ENCODE measurements around the gene NPY5R. TPM values are rescaled to one million over a fixed set of nuclear protein-coding genes. Genes with fewer than 3 reads are reported as not detected.

The NPY5R gene
- not detected in 2 replicates for total RNA-seq (2022)
- not detected for Bru-seq, nascent RNA
- not detected for BruChase-seq, experiment 1, labeled RNA remaining after a 2-hour chase
- not detected for BruChase-seq, experiment 2, labeled RNA remaining after a 6-hour chase
- long read RNA-seq = 0 reads

GRCh38 chr4:163343604-163344146 is at the start of gene NPY5R:
Gene NPY5R (plus strand): TSS chr4:163343892. CDS start chr4:163350274, 6,382 bp downstream.
- Histone ChIP-seq H3K4me1 (0 out of 2 replicates have a peak, but pooled peaks cover 3% of the 10 kb centered on the region), H3K36me3 (ENCODE audit: control insufficient read depth, insufficient read depth, low read length) (no peaks in the 10 kb centered on the region), H3K9me3 (no peaks in the 10 kb centered on the region), H3K27me3 (replicated peaks; ENCODE audit: control insufficient read depth, insufficient read depth, low read length) (no peaks in the 10 kb centered on the region), H3K4me3 (ENCODE audit: low read depth, low read length) (no peak within 1 kb of the TSS; the same call in 1 of the 2 replicates)
- POLR2A ChIA-PET = no interaction called here
- Mint-ChIP-seq H3K27ac (ENCODE audit: unreplicated experiment) (no peak within 1 kb of the TSS), H3K9me3 (ENCODE audit: unreplicated experiment) (no peaks in the 10 kb centered on the region), H3K27me3 (ENCODE audit: insufficient read depth, unreplicated experiment) (peaks cover 15% of the 10 kb centered on the region), H3K36me3 (ENCODE audit: insufficient read depth, unreplicated experiment) (no peaks in the 10 kb centered on the region), H3K4me1 (ENCODE audit: low read depth, unreplicated experiment) (no peaks in the 10 kb centered on the region), H3K4me3 (ENCODE audit: unreplicated experiment) (no peak within 1 kb of the TSS)
- intact Hi-C loops (cut with micrococcal nuclease; ENCODE audit: unreplicated experiment) = no loop called here
- no TSS peak for BruUV-seq (replicated peaks)
- no peak for DNase-seq
- no peak for TF ChIP-seq CTCF (IDR thresholded peaks at IDR 0.05; ENCODE audit: insufficient read depth in 1 of 2, low read depth in 1 of 2, low read length in 1 of 2, severe bottlenecking in 1 of 2, unreplicated experiment in 1 of 2)
- CTCF ChIA-PET = no interaction called here

DNA sequence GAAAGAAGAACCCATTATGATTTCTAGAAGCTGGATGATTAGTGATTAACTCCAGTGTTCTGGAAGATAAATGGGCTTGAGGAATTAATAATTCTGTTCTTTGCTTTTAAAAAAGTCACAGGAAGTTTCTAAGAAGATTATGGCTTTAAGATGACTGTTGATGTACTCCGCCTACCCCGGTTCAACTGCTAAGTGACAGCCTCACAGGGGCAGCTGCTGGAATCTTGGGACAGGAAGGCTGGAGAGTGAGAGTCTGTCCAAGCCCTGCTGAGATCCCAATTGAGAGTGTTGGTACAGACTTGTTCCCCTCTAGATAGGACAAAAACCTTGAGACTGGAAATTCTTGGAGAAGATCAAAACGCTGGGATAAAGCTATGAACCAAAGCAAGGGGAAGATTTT is 48.6 kb upstream of the NPY5R start:
- intact Hi-C loops (cut with micrococcal nuclease; ENCODE audit: unreplicated experiment) = no loop called here
- no peak overlapping the region for H3K27ac Mint-ChIP-seq (ENCODE audit: unreplicated experiment)
- H3K9me3 Mint-ChIP-seq (ENCODE audit: unreplicated experiment) = no peaks in the 10 kb centered on the region
- peaks cover 3% of the 10 kb centered on the region for H3K27me3 Mint-ChIP-seq (ENCODE audit: insufficient read depth, unreplicated experiment)
- BruUV-seq (replicated peaks) = no TSS peak
- no peak for DNase-seq
- no peaks in the 10 kb centered on the region for H3K36me3 ChIP-seq (ENCODE audit: control insufficient read depth, insufficient read depth, low read length)
- POLR2A ChIA-PET = no interaction called here
- H3K9me3 ChIP-seq = no peaks in the 10 kb centered on the region
- CTCF ChIA-PET = no interaction called here
- TF ChIP-seq CTCF (IDR thresholded peaks at IDR 0.05; ENCODE audit: insufficient read depth in 1 of 2, low read depth in 1 of 2, low read length in 1 of 2, severe bottlenecking in 1 of 2, unreplicated experiment in 1 of 2) = no peak
- no peaks in the 10 kb centered on the region for H3K36me3 Mint-ChIP-seq (ENCODE audit: insufficient read depth, unreplicated experiment)
- no peak overlapping the region for H3K4me3 Mint-ChIP-seq (ENCODE audit: unreplicated experiment)
- H3K27me3 ChIP-seq (replicated peaks; ENCODE audit: control insufficient read depth, insufficient read depth, low read length) = no peaks in the 10 kb centered on the region
- H3K4me1 ChIP-seq = no peaks in the 10 kb centered on the region
- no peaks in the 10 kb centered on the region for H3K4me1 Mint-ChIP-seq (ENCODE audit: low read depth, unreplicated experiment)
- H3K4me3 ChIP-seq (ENCODE audit: low read depth, low read length) = no peak overlapping the region

GRCh38 chr4:163300445-163300844 is 43.2 kb upstream of the NPY5R start:
- H3K4me1 ChIP-seq = no peaks in the 10 kb centered on the region
- no peaks in the 10 kb centered on the region for H3K36me3 ChIP-seq (ENCODE audit: control insufficient read depth, insufficient read depth, low read length)
- Mint-ChIP-seq H3K4me1 (ENCODE audit: low read depth, unreplicated experiment) (no peaks in the 10 kb centered on the region), H3K9me3 (ENCODE audit: unreplicated experiment) (no peaks in the 10 kb centered on the region), H3K36me3 (ENCODE audit: insufficient read depth, unreplicated experiment) (no peaks in the 10 kb centered on the region), H3K27me3 (ENCODE audit: insufficient read depth, unreplicated experiment) (no peaks in the 10 kb centered on the region), H3K4me3 (ENCODE audit: unreplicated experiment) (no peak overlapping the region), H3K27ac (ENCODE audit: unreplicated experiment) (no peak overlapping the region)
- no peaks in the 10 kb centered on the region for H3K9me3 ChIP-seq
- no TSS peak for BruUV-seq (replicated peaks)
- no peaks in the 10 kb centered on the region for H3K27me3 ChIP-seq (replicated peaks; ENCODE audit: control insufficient read depth, insufficient read depth, low read length)
- no peak overlapping the region for H3K4me3 ChIP-seq (ENCODE audit: low read depth, low read length)
- DNase-seq = no peak
- POLR2A ChIA-PET = no interaction called here
- TF ChIP-seq CTCF (IDR thresholded peaks at IDR 0.05; ENCODE audit: insufficient read depth in 1 of 2, low read depth in 1 of 2, low read length in 1 of 2, severe bottlenecking in 1 of 2, unreplicated experiment in 1 of 2) = no peak
- CTCF ChIA-PET = no interaction called here
- intact Hi-C loops (cut with micrococcal nuclease; ENCODE audit: unreplicated experiment) = no loop called here
